Measurements from ENCODE around the gene LRBA.

DNA sequence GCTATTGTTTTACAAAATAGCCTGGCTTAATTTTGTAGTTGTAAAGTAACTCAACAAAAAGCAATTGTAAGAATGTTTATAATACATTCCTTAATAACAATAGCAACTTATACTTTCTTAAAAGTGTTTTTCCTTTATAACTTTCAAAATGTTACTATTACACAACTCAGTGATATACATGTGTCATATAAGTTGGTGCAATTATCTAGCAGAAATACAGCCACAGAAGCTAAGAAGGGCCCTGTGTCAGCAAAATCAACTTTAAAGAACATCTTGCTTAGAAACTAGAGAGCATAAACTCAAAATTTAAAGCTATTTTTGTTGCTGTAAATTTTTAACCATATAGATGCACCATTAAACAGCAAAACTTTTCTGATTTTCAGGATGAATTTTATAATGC is 474.5 kb downstream of the LRBA start:
- TF ChIP-seq, protein P1, sequence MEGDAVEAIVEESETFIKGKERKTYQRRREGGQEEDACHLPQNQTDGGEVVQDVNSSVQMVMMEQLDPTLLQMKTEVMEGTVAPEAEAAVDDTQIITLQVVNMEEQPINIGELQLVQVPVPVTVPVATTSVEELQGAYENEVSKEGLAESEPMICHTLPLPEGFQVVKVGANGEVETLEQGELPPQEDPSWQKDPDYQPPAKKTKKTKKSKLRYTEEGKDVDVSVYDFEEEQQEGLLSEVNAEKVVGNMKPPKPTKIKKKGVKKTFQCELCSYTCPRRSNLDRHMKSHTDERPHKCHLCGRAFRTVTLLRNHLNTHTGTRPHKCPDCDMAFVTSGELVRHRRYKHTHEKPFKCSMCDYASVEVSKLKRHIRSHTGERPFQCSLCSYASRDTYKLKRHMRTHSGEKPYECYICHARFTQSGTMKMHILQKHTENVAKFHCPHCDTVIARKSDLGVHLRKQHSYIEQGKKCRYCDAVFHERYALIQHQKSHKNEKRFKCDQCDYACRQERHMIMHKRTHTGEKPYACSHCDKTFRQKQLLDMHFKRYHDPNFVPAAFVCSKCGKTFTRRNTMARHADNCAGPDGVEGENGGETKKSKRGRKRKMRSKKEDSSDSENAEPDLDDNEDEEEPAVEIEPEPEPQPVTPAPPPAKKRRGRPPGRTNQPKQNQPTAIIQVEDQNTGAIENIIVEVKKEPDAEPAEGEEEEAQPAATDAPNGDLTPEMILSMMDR (IDR thresholded peaks at IDR 0.05): no peak
- no peak for TF ChIP-seq POLR2A (IDR thresholded peaks at IDR 0.05)

Measured in body of pancreas (tissue), 4 donors.